Fibroblast of the conjunctiva (primary cell): ENCODE results near the gene SNAP91.
A peak's percentile ranks its signal among the peaks of the same experiment; 100 is the strongest.

Experiments used
- DNase-seq: peaks from one replicate; pipeline ENCODE4 v3.0.0-alpha.2; 2010; ENCODE audit warnings: low read depth

SNAP91 gene

DNA sequence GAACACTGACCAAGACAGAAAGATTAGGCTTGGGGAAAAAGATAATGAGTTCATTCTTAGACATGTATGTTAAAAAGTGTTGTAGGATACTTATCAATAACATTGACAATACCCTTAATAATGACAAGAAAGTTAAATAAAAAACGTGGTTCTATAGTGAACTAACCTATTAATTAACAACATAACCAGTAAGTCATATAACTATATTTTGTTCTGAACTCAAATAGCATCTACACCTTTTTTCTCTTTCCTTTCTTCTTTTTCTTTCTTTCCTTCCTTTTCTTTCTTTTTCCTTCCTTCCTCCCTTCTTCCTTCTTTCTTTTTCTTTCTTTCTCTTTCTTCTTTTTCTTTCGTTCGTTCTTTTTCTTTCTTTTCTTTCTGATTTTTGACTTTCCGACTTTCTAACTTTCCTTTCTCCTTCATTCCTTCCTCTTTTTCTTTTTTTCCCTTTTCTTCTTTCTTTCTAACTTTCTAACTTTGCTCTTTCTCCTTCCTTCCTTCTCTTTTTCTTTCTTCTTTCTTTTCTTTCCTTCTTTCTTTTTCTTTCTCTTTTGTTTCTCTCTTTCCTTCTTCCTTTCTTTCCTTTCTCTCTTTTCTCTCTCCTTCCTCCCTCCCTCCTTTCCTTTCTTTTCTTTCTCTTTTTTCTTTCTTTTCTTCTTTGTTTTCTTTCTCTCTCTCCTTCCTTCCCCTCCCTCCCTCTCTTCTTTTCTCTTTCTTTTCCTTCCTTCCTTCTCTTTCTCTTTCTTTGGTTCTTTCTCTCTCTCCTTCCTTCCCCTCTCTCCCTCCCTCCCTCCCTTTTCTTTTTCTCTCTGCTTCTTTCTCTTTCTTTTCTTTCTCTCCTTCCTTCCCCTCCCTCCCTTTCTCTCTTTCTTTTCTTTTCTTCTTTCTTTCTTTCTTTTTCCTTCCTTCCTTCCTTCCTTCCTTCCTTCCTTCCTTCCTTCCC is 172.0 kb downstream of the SNAP91 start:
- no peak for DNase-seq

DNA sequence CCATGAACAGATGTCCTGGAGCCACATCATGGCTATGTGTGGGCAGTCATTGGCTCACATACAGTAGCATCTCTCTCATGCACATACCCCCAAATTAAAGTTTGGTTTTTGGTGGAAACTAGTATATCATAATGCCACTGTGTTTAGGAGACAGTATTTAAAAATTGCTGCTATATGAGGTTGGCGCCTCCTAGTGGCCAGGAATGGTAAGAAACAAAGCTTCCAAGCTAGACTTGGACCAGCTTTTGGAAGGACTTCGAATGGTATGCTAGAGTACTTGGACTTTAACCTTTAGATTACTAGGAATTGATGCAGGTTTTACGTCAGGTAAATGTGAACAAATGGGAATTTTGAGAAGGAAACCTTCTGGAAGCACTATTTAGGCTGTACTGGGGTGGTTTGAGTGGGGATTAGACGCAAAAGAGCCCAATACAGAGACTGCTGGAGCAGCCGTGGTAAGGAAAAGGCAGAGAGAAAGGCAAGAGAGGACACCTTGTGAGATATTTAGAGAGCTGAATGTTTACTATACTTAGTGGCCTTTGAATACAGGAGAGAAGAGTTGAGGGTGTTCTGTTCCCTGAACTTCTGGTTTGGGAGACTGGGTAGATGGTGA is 172.8 kb downstream of the SNAP91 start:
- DNase-seq, result peak; percentile 28

DNA sequence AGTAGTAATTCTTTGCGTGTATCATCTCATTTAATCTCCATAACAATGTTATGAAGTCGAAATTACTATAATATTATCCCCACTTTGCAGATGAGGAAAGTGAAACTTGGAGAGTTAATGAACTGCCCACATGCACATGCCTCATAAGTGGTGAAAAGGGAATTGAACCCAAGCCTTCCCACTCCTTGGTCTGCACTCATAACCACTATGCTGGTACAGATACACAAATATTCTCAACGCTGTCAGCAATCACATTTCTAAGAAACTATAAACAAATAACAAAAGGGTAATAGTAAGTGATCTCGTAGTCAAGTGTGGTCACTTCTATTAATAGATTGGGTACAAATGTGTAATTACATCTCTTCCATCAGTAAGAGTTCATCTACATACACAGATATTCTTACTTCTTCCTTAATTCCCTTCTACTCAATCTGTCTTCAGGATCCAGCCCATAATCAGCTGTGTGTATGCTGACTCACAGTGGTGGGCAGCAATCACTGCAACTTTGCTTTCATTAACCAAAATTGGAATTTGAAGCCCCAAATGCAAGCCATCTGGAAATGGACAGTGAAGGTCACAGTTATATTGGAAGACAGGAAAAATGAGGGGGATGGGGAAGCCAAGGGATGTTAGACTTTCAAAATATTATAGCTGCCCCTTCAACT is 190.0 kb downstream of the SNAP91 start:
- peak; percentile 12 for DNase-seq

DNA sequence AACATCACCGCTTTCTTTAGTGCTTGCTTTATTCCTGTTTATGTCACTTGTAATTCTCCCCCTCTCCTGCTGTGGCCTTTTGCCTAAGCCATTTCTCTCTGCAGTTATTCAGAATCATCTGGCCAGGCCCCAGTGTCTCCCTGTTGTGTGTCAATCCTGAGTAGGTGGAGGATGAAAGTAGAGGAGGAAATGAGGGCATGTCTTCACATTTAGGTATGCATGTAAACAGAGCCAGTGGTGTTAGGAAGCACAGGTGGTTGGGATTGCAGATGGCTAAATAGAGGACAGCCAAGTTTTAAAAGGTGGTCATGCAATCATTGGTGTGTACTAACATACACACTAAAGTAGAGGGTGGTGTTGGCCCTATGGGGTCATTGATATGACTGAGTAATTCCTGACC is 191.4 kb downstream of the SNAP91 start:
- DNase-seq, result no peak

DNA sequence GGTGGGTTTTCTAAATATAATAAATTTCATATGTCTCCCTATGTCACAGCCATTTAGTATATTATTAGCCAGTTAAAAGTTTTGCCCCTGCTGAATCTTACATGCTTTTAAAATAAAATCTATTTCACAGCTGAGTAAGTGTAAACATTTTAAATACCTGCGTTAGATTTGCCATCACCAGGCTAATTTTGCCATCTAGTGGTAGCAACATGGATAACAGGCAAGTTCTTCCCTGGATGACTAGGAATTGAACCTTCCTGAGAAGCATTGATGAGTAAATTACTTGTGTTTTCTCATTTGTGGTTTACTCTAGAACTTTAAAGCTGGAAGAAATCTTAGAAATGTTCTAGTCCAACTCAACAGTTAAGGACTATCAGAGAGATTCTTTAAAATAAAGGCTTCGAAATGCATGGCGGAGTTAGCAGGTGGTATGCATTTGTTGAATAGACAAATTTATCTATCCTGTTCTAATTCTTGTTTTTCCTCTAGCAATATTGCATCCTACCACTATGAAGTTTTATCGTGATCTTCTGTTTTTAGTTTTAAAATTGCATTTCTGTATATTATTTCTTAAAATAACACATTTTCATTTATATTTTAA is 193.9 kb downstream of the SNAP91 start:
- peak; percentile 59 for DNase-seq

DNA sequence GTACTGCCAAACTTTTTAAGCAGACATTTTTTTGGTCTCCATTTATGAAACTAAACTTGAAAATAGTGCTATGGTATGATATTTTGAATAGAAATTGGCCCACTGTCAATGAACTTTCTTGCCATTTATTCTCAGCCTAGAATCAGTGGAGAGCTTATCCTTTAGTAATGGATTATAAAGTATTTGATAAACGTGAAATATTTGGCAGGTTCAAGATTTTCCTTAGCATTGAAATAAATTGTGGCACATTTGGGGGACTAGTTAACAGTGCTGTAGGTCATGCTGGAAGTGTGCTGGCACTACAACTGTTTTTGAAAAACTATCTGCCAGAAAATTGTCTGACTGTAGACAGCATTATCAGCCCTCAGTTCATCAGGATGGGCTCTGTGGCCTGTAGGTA is 194.4 kb downstream of the SNAP91 start:
- DNase-seq, result no peak

DNA sequence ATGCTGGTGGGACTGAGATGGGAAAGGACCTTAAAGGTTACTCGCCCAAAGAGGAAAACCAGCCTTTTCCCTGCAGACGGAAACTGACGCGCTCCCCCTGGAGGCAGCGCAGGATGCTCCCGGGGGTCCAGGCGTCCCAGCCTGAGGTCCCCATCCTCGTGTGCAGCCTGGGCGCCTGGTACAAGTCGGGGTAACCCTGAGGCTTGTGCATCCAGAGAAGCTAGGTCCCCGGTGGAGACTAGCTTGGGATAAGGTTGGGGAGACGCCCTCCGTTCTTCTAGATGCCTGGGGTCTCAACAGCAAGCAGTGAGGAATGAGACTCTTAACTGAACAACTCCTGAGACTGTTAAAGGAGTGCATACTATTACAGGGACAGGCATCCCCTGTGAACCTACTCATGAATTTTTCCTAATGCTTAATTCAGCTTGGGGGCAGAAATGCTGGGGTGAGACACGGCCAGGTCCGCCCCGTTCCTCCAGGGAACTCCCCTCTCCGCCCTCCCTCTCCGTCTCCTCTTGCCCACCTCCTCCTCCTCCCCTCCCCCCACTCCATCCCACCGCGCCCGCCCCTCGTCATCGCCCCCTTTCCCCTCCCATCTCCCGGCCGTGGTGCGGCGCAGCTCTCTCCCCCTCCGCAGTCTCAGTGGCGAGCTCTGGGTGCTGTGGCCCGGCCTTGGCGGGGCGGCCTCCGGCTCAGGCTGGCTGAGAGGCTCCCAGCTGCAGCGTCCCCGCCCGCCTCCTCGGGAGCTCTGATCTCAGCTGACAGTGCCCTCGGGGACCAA is 196.8 kb downstream of the SNAP91 start, which contains the start of gene PRSS35:
TSS of gene PRSS35 (plus strand) at position 634 of the 781 bp plus-strand sequence. CDS start 10,908 bp downstream, outside the sequence.
- peak; percentile 20 for DNase-seq

DNA sequence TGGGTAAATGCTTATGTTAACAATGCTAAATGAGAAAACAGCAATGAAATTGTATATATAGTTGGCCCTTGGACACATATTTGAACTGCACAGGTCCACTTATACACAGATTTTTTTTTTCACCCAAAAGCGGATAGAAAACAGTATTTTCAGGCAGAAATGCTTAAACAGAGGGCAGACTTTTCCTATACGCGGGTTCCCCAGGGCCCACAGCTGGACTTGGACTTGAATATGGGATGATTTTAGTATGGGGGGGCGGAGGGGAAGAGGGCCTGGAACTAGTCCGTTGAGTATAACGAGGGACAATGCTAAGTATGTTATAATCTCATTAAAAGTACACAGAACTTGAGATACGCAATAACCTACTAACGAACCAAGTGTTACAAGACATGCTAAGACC is 197.6 kb downstream of the SNAP91 start:
- no peak for DNase-seq

DNA sequence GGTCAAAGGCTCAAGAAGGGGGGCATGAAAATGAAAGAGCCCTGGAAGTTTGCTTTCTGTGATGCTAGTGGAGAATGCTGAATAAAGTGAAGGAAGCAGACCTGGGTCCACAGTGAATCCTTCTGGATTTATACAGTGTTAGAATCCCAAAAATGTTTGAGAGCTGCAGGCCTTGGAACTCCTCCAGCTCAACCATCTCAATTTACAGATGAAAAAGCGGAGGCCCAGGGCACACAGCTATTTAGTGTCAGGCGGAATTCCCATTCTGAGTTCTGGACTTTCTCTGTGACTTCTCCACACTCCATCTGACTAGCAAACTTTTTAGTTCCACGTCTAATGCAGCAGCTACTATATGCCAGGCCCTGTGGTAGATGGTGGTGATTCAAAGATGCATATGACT is 198.1 kb downstream of the SNAP91 start:
- no peak for DNase-seq

DNA sequence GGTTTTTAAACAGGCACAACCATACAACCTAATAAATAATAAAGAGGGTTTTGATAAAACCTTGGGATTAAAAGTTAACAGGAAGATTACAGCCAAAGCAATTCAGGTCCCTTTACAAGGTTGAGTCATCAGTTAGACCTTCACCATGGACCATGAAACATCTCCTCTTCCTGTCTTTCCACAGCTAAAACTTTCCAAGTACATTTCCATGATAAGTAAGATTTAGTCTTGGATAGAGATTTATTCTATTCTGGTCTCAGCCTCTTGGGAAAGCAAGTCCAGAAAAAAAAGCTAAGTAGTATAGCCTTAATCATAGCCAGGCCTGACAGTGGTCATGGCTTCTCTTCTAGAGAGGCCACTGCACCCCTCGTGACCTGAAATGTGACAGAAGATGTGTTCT is 199.5 kb downstream of the SNAP91 start:
- no peak for DNase-seq

DNA sequence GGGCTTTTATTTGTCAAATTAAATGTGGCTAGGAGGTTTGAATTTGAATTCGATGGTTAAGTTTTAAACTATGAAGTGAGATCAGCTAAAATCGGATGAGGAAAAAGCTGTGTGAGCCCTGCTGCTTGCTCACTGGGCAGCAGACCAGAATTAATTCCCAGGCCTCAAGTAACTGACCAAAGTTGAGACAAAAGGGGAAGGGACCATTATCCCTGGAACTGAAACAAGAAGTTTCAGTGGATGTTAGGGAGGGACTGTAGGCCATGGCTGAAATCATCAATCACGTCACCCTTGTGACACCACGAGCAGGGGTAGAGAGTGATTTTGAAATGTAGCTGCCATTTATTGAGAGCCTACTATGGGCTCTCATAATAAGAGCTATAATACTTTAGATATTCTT is 203.5 kb downstream of the SNAP91 start:
- DNase-seq, result no peak
